ENCODE data around the gene PCMTD2.

GRCh38 chr20:64269604-64270411, 14.3 kb downstream of the PCMTD2 start:
- TF ChIP-seq POLR2AphosphoS5 (IDR thresholded peaks at IDR 0.05), result no peak
- TF ChIP-seq EP300 (IDR thresholded peaks at IDR 0.05), result no peak
- no peak for TF ChIP-seq CTCF (IDR thresholded peaks at IDR 0.05)
- no peak for TF ChIP-seq POLR2A (IDR thresholded peaks at IDR 0.05; ENCODE audit: low read depth)
